AG09319 (cell line): ENCODE results near the gene RBM20.

Source experiments
- DNase-seq: peaks from one replicate; pipeline ENCODE4 v3.0.0-alpha.2; 2010; ENCODE audit warnings: low read depth; ENCODE audit errors: extremely low read depth
- CTCF ChIP-seq: IDR thresholded peaks from 2 replicates; pipeline ENCODE4 v1.5.1; 2011; ENCODE audit warnings: low read depth, mild to moderate bottlenecking, inconsistent platforms, low read length, moderate library complexity

The RBM20 gene

GRCh38 chr10:110612087-110612486 lies 32.0 kb upstream of the RBM20 start:
- DNase-seq, result no peak
- TF ChIP-seq CTCF, result no peak

- TF ChIP-seq CTCF, result no peak
- DNase-seq, result no peak
Measured at GRCh38 chr10:110612629-110613028, 31.5 kb upstream of the RBM20 start.

GRCh38 chr10:110613341-110613995 lies 30.7 kb upstream of the RBM20 start:
- TF ChIP-seq CTCF, result no peak

GRCh38 chr10:110613996-110614495 lies 30.1 kb upstream of the RBM20 start:
- TF ChIP-seq CTCF, result no peak
- DNase-seq, result no peak

More at GRCh38 chr10:110613341-110613995, 30.7 kb upstream of the RBM20 start:
- no peak for DNase-seq

- TF ChIP-seq CTCF, result no peak
- DNase-seq, result peak; percentile 7
Measured at GRCh38 chr10:110615057-110615747, 28.9 kb upstream of the RBM20 start.

- no peak for DNase-seq
- TF ChIP-seq CTCF, result no peak
Measured at GRCh38 chr10:110616493-110617033, 27.6 kb upstream of the RBM20 start.

GRCh38 chr10:110617425-110618229 lies 26.5 kb upstream of the RBM20 start:
- TF ChIP-seq CTCF, result no peak
- DNase-seq, result no peak
